K562 (cell line): ENCODE results near the gene MSN. TPM values are rescaled to one million over a fixed set of nuclear protein-coding genes. Genes with fewer than 3 reads are reported as not detected.

Source experiments
- ATAC-seq: fragments of 200-7000 bp; cut with Tn5 transposase; 3 replicates; pipeline ENCODE4 v1.9.1; 2020; ENCODE audit warnings: moderate library complexity
- BruUV-seq: library from RNA; stranded (reverse); fragments of 400-500 nt; replicated peaks from 2 replicates; lab custom pipeline; 2021; lab: Mats Ljungman, UMichigan
- CTCF ChIA-PET: fragments of 300-600 bp; formaldehyde crosslinking; extraction: SDS; loops from one replicate; lab custom pipeline; 2021; ENCODE audit warnings: low intra/inter-chr PET ratio; lab: Yijun Ruan, JAX
- POLR2A ChIA-PET: fragments of 300-600, 350-650 bp; sonication (Branson Sonifier 250); formaldehyde crosslinking; extraction: SDS; loops from one replicate; lab custom pipeline; 2021; ENCODE audit warnings: antibody characterized with exemption, inconsistent platforms; lab: Yijun Ruan, JAX
- DNase-seq, 4 experiments: peaks; one replicate each; pipeline versions ENCODE4 v3.0.0 to v3.0.0-alpha.2; 2011 to 2018; ENCODE audit warnings: low spot score in 3 of 4, mixed read lengths in 3 of 4; ENCODE audit errors: extremely low read depth in 1 of 4
- FAIRE-seq: peaks from 2 replicates; lab custom pipeline; 2011; peaks lifted over from hg19 to GRCh38; lab: Jason Lieb, UNC
- H2AFZ ChIP-seq: 2 replicates; pipeline ENCODE4 v1.6.0; 2011; ENCODE audit warnings: low read depth, low read length, control low read depth, inconsistent platforms
- H3K27ac ChIP-seq: fragments of 200-600 bp; 3 replicates; pipeline ENCODE4 v1.8.0; 2011; ENCODE audit warnings: low read depth, mild to moderate bottlenecking, control low read depth, inconsistent platforms, low read length, moderate library complexity, mixed read lengths; ENCODE audit errors: extremely low read depth
- H3K27me3 ChIP-seq, 2 experiments: fragments of 300-600 bp in 1 of 2; 2 replicates in 1 of 2; 3 replicates in 1 of 2; pipeline versions ENCODE4 v1.6.0 to v1.8.0; 2011; ENCODE audit warnings: inconsistent platforms in 2 of 2, low read length in 2 of 2, mild to moderate bottlenecking in 1 of 2, mixed read lengths in 1 of 2, moderate library complexity in 1 of 2; ENCODE audit not compliant: control insufficient read depth in 2 of 2, insufficient read depth in 2 of 2
- H3K36me3 ChIP-seq: fragments of 300-600 bp; 3 replicates; pipeline ENCODE4 v1.8.0; 2011; ENCODE audit warnings: mild to moderate bottlenecking, low read length, inconsistent platforms; ENCODE audit not compliant: control insufficient read depth, insufficient read depth
- H3K4me1 ChIP-seq, 2 experiments: fragments of 200-600 bp in 1 of 2; replicated peaks in 1 of 2; 2 replicates in 1 of 2; 3 replicates in 1 of 2; pipeline versions ENCODE4 v1.5.1 to v1.8.0; 2011; ENCODE audit warnings: inconsistent platforms in 2 of 2, low read length in 2 of 2, mild to moderate bottlenecking in 1 of 2, mixed read lengths in 1 of 2, moderate library complexity in 1 of 2; ENCODE audit not compliant: control insufficient read depth in 2 of 2, insufficient read depth in 2 of 2
- H3K4me2 ChIP-seq: 2 replicates; pipeline ENCODE4 v1.6.1; 2011; ENCODE audit warnings: low read length, control low read depth, inconsistent platforms, mixed read lengths; ENCODE audit not compliant: insufficient read depth
- H3K4me3 ChIP-seq: fragments of 200-600 bp; sonication (generic), shearing (Covaris generic); 2 replicates; pipeline ENCODE4 v1.5.1; 2016; ENCODE audit warnings: control low read depth, inconsistent platforms
- H3K79me2 ChIP-seq: fragments of 200-600 bp; 3 replicates; pipeline ENCODE4 v1.8.0; 2011; ENCODE audit warnings: low read length, inconsistent platforms; ENCODE audit not compliant: control insufficient read depth, insufficient read depth
- H3K9ac ChIP-seq, 2 experiments: 2 replicates each; pipeline versions ENCODE4 v1.6.0 to v1.6.1; 2011; ENCODE audit warnings: low read depth in 2 of 2, low read length in 2 of 2, control low read depth in 1 of 2, inconsistent platforms in 1 of 2, mild to moderate bottlenecking in 1 of 2, mixed read lengths in 1 of 2; ENCODE audit not compliant: insufficient read depth in 1 of 2
- H3K9me1 ChIP-seq: one replicate; pipeline ENCODE4 v1.6.0; 2011; ENCODE audit warnings: inconsistent platforms, mild to moderate bottlenecking, low read length, moderate library complexity; ENCODE audit not compliant: control insufficient read depth, insufficient read depth
- H3K9me3 ChIP-seq: replicated peaks from 2 replicates; pipeline ENCODE4 v1.5.1; 2011; ENCODE audit warnings: low read depth, low read length, inconsistent platforms; ENCODE audit not compliant: control insufficient read depth, insufficient read depth
- H4K20me1 ChIP-seq: replicated peaks from 2 replicates; pipeline ENCODE4 v1.6.1; 2011; ENCODE audit warnings: low read length, inconsistent platforms, mixed read lengths; ENCODE audit not compliant: control insufficient read depth, insufficient read depth
- CBX2 ChIP-seq: fragments of 200-600 bp; sonication (generic); IDR thresholded peaks from one replicate; pipeline ENCODE4 v1.6.1; 2012; ENCODE audit warnings: mild to moderate bottlenecking, low read length, inconsistent platforms; ENCODE audit not compliant: insufficient read depth, poor library complexity, severe bottlenecking
- CHD4 ChIP-seq: fragments of 200-600 bp; sonication (generic); IDR thresholded peaks from 3 replicates; pipeline ENCODE4 v1.6.1; 2012; ENCODE audit warnings: low read depth, mild to moderate bottlenecking, mixed read lengths, low read length, inconsistent platforms; ENCODE audit not compliant: insufficient read depth, insufficient replicate concordance, poor library complexity, severe bottlenecking
- EHMT2 ChIP-seq: fragments of 450-650 bp; IDR thresholded peaks from 2 replicates; pipeline ENCODE4 v1.6.1; 2018; ENCODE audit warnings: antibody characterized with exemption
- ESRRA ChIP-seq: fragments of 450-650 bp; IDR thresholded peaks from 2 replicates; pipeline ENCODE4 v1.6.1; 2014; ENCODE audit warnings: low read depth, mild to moderate bottlenecking, moderate library complexity, borderline replicate concordance
- HDAC2 ChIP-seq: fragments of 450-650 bp; IDR thresholded peaks from 2 replicates; pipeline ENCODE4 v1.6.1; 2016; ENCODE audit warnings: mild to moderate bottlenecking
- KLF10 ChIP-seq: fragments of 250-450 bp; sonication (Bioruptor Pico); IDR thresholded peaks from 2 replicates; pipeline ENCODE4 v1.6.1; 2021; ENCODE audit warnings: matching md5 sums
- MAFF ChIP-seq: IDR thresholded peaks from 2 replicates; pipeline ENCODE4 v1.6.1; 2012; ENCODE audit warnings: low read length, improper control_type of control experiment
- MED1 ChIP-seq: sonication (generic); formaldehyde crosslinking; IDR thresholded peaks from 2 replicates; pipeline ENCODE4 v1.8.1; 2023; ENCODE audit warnings: missing genetic modification reagents, borderline replicate concordance
- NFIC ChIP-seq: fragments of 450-650 bp; IDR thresholded peaks from 2 replicates; pipeline ENCODE4 v1.6.1; 2017; ENCODE audit warnings: mild to moderate bottlenecking, inconsistent platforms
- PCBP2 ChIP-seq: fragments of 200-400 bp; formaldehyde crosslinking; IDR thresholded peaks from 2 replicates; pipeline ENCODE4 v1.6.1; 2018; ENCODE audit warnings: low read length, low read depth, mild to moderate bottlenecking, moderate library complexity; ENCODE audit not compliant: poor library complexity, severe bottlenecking
- ZBTB5 ChIP-seq: fragments of 450-650 bp; IDR thresholded peaks from 2 replicates; pipeline ENCODE4 v1.6.1; 2017; ENCODE audit warnings: antibody characterized with exemption
- ZNF354B ChIP-seq: fragments of 250-450 bp; sonication (Bioruptor Pico); IDR thresholded peaks from 2 replicates; pipeline ENCODE4 v1.4.0; 2020
- ZNF436 ChIP-seq: fragments of 250-450, 450-650 bp; sonication (Bioruptor Pico); formaldehyde crosslinking; IDR thresholded peaks from 2 replicates; pipeline ENCODE4 v1.7.0; 2020; ENCODE audit warnings: mild to moderate bottlenecking
- ZNF77 ChIP-seq: fragments of 250-450 bp; sonication (Bioruptor Pico); IDR thresholded peaks from 2 replicates; pipeline ENCODE4 v1.5.0; 2020
- in situ Hi-C: fragments of 300-500 bp; cut with MboI; formaldehyde crosslinking; loops from 4 replicates; pipeline ENCODE4 v1.15.0; 2018; ENCODE audit warnings: inconsistent platforms, mixed read lengths
- intact Hi-C: fragments of 100-400 bp; cut with micrococcal nuclease; formaldehyde crosslinking; loops from 2 replicates; pipeline ENCODE4 v1.14.2; 2022
- polyA plus RNA-seq, 8 experiments: library from polyadenylated mRNA; depleted of rRNA in 4 of 8; stranded (reverse) in 5 of 8; unstranded in 3 of 8; fragments of >200 nt; fragmentation: Nextera tagmentation in 2 of 8; fragmentation: Illumina TruSeq in 1 of 8; extraction: Ambion mirVana in 2 of 8; extraction: Trizol in 1 of 8; gene quantifications; 2 replicates each; pipeline versions ENCODE4 v1.2.1 to v1.2.3, GENCODE V29; 2011 to 2014; ENCODE audit warnings: inconsistent platforms in 1 of 8, missing spikeins in 1 of 8
- total RNA-seq, 7 experiments: library from RNA; depleted of rRNA in 6 of 7; stranded (reverse); fragments of >200 nt in 6 of 7; fragmentation: Illumina TruSeq in 2 of 7; extraction: Trizol in 2 of 7; gene quantifications; 2 replicates each; pipeline versions ENCODE4 v1.2.1 to v1.2.3, GENCODE V29; 2011 to 2021; ENCODE audit warnings: low replicate concordance in 1 of 7
- TF ChIP-seq, protein P1 (sequence below): fragments of 250-450 bp; sonication (Bioruptor Pico); IDR thresholded peaks from 2 replicates; pipeline ENCODE4 v1.5.0; 2021; ENCODE audit warnings: mild to moderate bottlenecking, borderline replicate concordance

The MSN gene
- total and polyA plus RNA-seq, 9 of the 15 experiments (the other 6 are each of a cell fraction or from before 2014, with no cell fraction given): 128 to 486 (median 237) TPM

GRCh38 chrX:65740909-65741308 is 73.5 kb downstream of the MSN start:
- Histone ChIP-seq H4K20me1 (no peaks in the 10 kb centered on the region), H2AFZ (no peak overlapping the region), H3K27me3 (no peaks in the 10 kb centered on the region), H3K9ac (no peak overlapping the region), H3K4me2 (no peak overlapping the region), H3K9me3 (no peaks in the 10 kb centered on the region), H3K27ac (no peak overlapping the region), H3K4me3 (no peak overlapping the region), H3K9me1 (no peaks in the 10 kb centered on the region), H3K36me3 (peaks cover 62% of the 10 kb centered on the region), H3K4me1 (no peaks in the 10 kb centered on the region; a peak in 1 of 5 replicates), H3K79me2 (no peaks in the 10 kb centered on the region)
- ChIA-PET POLR2A (interaction anchor here (0.6 kb wide), 1 partner anchor 249 kb away, joined by 3 read pairs; no protein-coding TSS in a partner anchor), CTCF (no interaction called here)
- DNase-seq: no peak
- in situ Hi-C loops: loop anchor here (10.0 kb wide), 1 partner anchor 156 kb away; no protein-coding TSS in a partner anchor
- FAIRE-seq: no peak
- no TSS peak for BruUV-seq
- ATAC-seq: no peak
- TF ChIP-seq NFIC: no peak
- no peak for TF ChIP-seq MAFF
- TF ChIP-seq CBX2: no peak
- TF ChIP-seq, protein P1, sequence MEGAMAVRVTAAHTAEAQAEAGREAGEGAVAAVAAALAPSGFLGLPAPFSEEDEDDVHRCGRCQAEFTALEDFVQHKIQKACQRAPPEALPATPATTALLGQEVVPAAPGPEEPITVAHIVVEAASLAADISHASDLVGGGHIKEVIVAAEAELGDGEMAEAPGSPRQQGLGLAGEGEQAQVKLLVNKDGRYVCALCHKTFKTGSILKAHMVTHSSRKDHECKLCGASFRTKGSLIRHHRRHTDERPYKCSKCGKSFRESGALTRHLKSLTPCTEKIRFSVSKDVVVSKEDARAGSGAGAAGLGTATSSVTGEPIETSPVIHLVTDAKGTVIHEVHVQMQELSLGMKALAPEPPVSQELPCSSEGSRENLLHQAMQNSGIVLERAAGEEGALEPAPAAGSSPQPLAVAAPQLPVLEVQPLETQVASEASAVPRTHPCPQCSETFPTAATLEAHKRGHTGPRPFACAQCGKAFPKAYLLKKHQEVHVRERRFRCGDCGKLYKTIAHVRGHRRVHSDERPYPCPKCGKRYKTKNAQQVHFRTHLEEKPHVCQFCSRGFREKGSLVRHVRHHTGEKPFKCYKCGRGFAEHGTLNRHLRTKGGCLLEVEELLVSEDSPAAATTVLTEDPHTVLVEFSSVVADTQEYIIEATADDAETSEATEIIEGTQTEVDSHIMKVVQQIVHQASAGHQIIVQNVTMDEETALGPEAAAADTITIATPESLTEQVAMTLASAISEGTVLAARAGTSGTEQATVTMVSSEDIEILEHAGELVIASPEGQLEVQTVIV: no peak
- TF ChIP-seq PCBP2: no peak
- TF ChIP-seq ZBTB5: no peak
- TF ChIP-seq MED1 (CRISPR knock-in tag): no peak
- no peak for TF ChIP-seq HDAC2
- no peak for TF ChIP-seq ZNF77 (CRISPR knock-in tag)
- no peak for TF ChIP-seq EHMT2
- TF ChIP-seq ZNF436 (CRISPR knock-in tag): no peak
- TF ChIP-seq ZNF354B (CRISPR knock-in tag): no peak
- no peak for TF ChIP-seq KLF10 (CRISPR knock-in tag)
- TF ChIP-seq CHD4: no peak
- TF ChIP-seq ESRRA: no peak
- intact Hi-C loops: loop anchor here (10.0 kb wide), 1 partner anchor 664 kb away; no protein-coding TSS in a partner anchor
